SK-N-SH treated with all-trans-retinoic acid at 6 μM for 48 hours (cell line): ENCODE results near the gene TMEM192.
"Not testable (repeated sequence)": the region's sequence is repeated elsewhere in the genome, so short reads cannot be mapped to it uniquely, and the experiment has no call there.

ENCODE experiments used
- PPARA ChIP-seq: fragments of 250-450 bp; sonication (Bioruptor Pico); IDR thresholded peaks from 2 replicates; pipeline ENCODE4 v1.5.0; 2020; ENCODE audit warnings: mild to moderate bottlenecking, borderline replicate concordance
- TF ChIP-seq, protein P1 (sequence below): fragments of 250-450 bp; sonication (Bioruptor Pico); IDR thresholded peaks from 2 replicates; pipeline ENCODE4 v1.8.0; 2020; ENCODE audit warnings: mild to moderate bottlenecking, moderate library complexity, borderline replicate concordance

DNA sequence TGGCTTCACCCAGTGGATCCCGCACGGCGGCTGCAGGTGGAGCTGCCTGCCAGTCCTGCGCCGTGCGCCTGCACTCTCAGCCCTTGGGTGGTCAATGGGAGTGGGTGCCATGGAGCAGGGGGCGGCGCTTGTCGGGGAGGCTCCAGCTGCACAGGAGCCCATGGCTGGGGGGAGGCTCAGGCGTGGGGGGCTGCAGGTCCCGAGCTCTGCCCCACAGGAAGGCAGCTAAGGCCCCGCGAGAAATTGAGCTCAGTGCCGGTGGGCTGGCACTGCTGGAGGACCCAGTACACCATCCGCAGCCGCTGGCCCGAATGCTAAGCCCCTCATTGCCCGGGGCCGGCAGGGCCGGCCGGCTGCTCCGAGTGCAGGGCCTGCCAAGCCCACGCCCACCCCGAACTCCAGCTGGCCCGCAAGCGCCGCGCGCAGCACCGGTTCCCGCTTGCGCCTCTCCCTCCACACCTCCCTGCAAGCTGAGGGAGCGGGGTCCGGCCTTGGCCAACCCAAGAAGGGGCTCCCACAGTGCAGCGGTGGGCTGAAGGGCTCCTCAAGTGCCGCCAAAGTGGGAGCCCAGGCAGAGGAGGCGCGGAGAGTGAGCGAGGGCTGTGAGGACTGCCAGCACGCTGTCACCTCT, 13.3 kb upstream of the TMEM192 start:
- TF ChIP-seq, protein P1, sequence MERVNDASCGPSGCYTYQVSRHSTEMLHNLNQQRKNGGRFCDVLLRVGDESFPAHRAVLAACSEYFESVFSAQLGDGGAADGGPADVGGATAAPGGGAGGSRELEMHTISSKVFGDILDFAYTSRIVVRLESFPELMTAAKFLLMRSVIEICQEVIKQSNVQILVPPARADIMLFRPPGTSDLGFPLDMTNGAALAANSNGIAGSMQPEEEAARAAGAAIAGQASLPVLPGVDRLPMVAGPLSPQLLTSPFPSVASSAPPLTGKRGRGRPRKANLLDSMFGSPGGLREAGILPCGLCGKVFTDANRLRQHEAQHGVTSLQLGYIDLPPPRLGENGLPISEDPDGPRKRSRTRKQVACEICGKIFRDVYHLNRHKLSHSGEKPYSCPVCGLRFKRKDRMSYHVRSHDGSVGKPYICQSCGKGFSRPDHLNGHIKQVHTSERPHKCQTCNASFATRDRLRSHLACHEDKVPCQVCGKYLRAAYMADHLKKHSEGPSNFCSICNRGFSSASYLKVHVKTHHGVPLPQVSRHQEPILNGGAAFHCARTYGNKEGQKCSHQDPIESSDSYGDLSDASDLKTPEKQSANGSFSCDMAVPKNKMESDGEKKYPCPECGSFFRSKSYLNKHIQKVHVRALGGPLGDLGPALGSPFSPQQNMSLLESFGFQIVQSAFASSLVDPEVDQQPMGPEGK (CRISPR knock-in tag) = not testable (repeated sequence)
- TF ChIP-seq PPARA (CRISPR knock-in tag) = not testable (repeated sequence)
